ENCODE results near the gene LKAAEAR1.

LKAAEAR1 gene

GRCh38 chr20:64103871-64104666 lies 19.9 kb upstream of the LKAAEAR1 start:
- Histone ChIP-seq H3K36me3 (ENCODE audit: control insufficient read depth in 2 of 2, insufficient read depth in 2 of 2, low read length in 2 of 2) (no peaks in the 10 kb centered on the region), H3K4me3 (ENCODE audit: low read length in 2 of 2) (no peak overlapping the region), H3K27ac (ENCODE audit: low read depth in 2 of 2, low read length in 2 of 2) (no peak overlapping the region), H3K9ac (ENCODE audit: low read depth in 1 of 2, low read length in 2 of 2) (no peak overlapping the region), H3K9me3 (ENCODE audit: control insufficient read depth in 2 of 2, low read length in 2 of 2) (no peaks in the 10 kb centered on the region), H3K27me3 (ENCODE audit: control insufficient read depth in 2 of 2, insufficient read depth in 2 of 2, low read length in 2 of 2) (peaks cover 16 to 23% of the 10 kb centered on the region in 2 donors), H3K4me1 (ENCODE audit: control insufficient read depth in 2 of 2, insufficient read depth in 2 of 2, low read length in 2 of 2) (no peaks in the 10 kb centered on the region)

- no peak overlapping the region for H3K27ac ChIP-seq (ENCODE audit: low read depth in 2 of 2, low read length in 2 of 2)
- H3K9me3 ChIP-seq (ENCODE audit: control insufficient read depth in 2 of 2, low read length in 2 of 2) = no peaks in the 10 kb centered on the region
- peaks cover 0 to under 1% of the 10 kb centered on the region in 2 donors for H3K36me3 ChIP-seq (ENCODE audit: control insufficient read depth in 2 of 2, insufficient read depth in 2 of 2, low read length in 2 of 2)
- no peaks in the 10 kb centered on the region for H3K4me1 ChIP-seq (ENCODE audit: control insufficient read depth in 2 of 2, insufficient read depth in 2 of 2, low read length in 2 of 2)
- peaks cover 16 to 23% of the 10 kb centered on the region in 2 donors for H3K27me3 ChIP-seq (ENCODE audit: control insufficient read depth in 2 of 2, insufficient read depth in 2 of 2, low read length in 2 of 2)
- H3K9ac ChIP-seq (ENCODE audit: low read depth in 1 of 2, low read length in 2 of 2) = no peak overlapping the region
- no peak overlapping the region for H3K4me3 ChIP-seq (ENCODE audit: low read length in 2 of 2)
These were observed 18.6 kb upstream of the LKAAEAR1 start for GRCh38 chr20:64102647-64103354.

- Histone ChIP-seq H3K36me3 (ENCODE audit: control insufficient read depth in 2 of 2, insufficient read depth in 2 of 2, low read length in 2 of 2) (peaks cover 0 to 2% of the 10 kb centered on the region in 2 donors), H3K27me3 (ENCODE audit: control insufficient read depth in 2 of 2, insufficient read depth in 2 of 2, low read length in 2 of 2) (peaks cover 16 to 20% of the 10 kb centered on the region in 2 donors), H3K9me3 (ENCODE audit: control insufficient read depth in 2 of 2, low read length in 2 of 2) (no peaks in the 10 kb centered on the region), H3K4me3 (ENCODE audit: low read length in 2 of 2) (no peak overlapping the region), H3K4me1 (ENCODE audit: control insufficient read depth in 2 of 2, insufficient read depth in 2 of 2, low read length in 2 of 2) (no peaks in the 10 kb centered on the region), H3K27ac (ENCODE audit: low read depth in 2 of 2, low read length in 2 of 2) (no peak overlapping the region), H3K9ac (ENCODE audit: low read depth in 1 of 2, low read length in 2 of 2) (no peak overlapping the region)
These were observed 17.8 kb upstream of the LKAAEAR1 start for GRCh38 chr20:64101731-64102621.

- no peak overlapping the region for H3K27ac ChIP-seq (ENCODE audit: low read depth in 2 of 2, low read length in 2 of 2)
- no peak overlapping the region for H3K4me3 ChIP-seq (ENCODE audit: low read length in 2 of 2)
- no peak overlapping the region for H3K9ac ChIP-seq (ENCODE audit: low read depth in 1 of 2, low read length in 2 of 2)
- H3K36me3 ChIP-seq (ENCODE audit: control insufficient read depth in 2 of 2, insufficient read depth in 2 of 2, low read length in 2 of 2) = peaks cover 0 to 2% of the 10 kb centered on the region in 2 donors
- H3K27me3 ChIP-seq (ENCODE audit: control insufficient read depth in 2 of 2, insufficient read depth in 2 of 2, low read length in 2 of 2) = peaks cover 18 to 20% of the 10 kb centered on the region in 2 donors
- H3K4me1 ChIP-seq (ENCODE audit: control insufficient read depth in 2 of 2, insufficient read depth in 2 of 2, low read length in 2 of 2) = no peaks in the 10 kb centered on the region
- no peaks in the 10 kb centered on the region for H3K9me3 ChIP-seq (ENCODE audit: control insufficient read depth in 2 of 2, low read length in 2 of 2)
These were observed 16.9 kb upstream of the LKAAEAR1 start for GRCh38 chr20:64100946-64101688.

GRCh38 chr20:64100566-64100888 lies 16.3 kb upstream of the LKAAEAR1 start:
- no peaks in the 10 kb centered on the region for H3K4me1 ChIP-seq (ENCODE audit: control insufficient read depth in 2 of 2, insufficient read depth in 2 of 2, low read length in 2 of 2)
- no peak overlapping the region for H3K27ac ChIP-seq (ENCODE audit: low read depth in 2 of 2, low read length in 2 of 2)
- H3K36me3 ChIP-seq (ENCODE audit: control insufficient read depth in 2 of 2, insufficient read depth in 2 of 2, low read length in 2 of 2) = peaks cover 0 to 2% of the 10 kb centered on the region in 2 donors
- H3K27me3 ChIP-seq (ENCODE audit: control insufficient read depth in 2 of 2, insufficient read depth in 2 of 2, low read length in 2 of 2) = peaks cover 20 to 22% of the 10 kb centered on the region in 2 donors
- no peak overlapping the region for H3K9ac ChIP-seq (ENCODE audit: low read depth in 1 of 2, low read length in 2 of 2)
- no peaks in the 10 kb centered on the region for H3K9me3 ChIP-seq (ENCODE audit: control insufficient read depth in 2 of 2, low read length in 2 of 2)
- no peak overlapping the region for H3K4me3 ChIP-seq (ENCODE audit: low read length in 2 of 2)

GRCh38 chr20:64099880-64100565 lies 15.8 kb upstream of the LKAAEAR1 start:
- peaks cover 0 to 2% of the 10 kb centered on the region in 2 donors for H3K36me3 ChIP-seq (ENCODE audit: control insufficient read depth in 2 of 2, insufficient read depth in 2 of 2, low read length in 2 of 2)

GRCh38 chr20:64099086-64099786 lies 15.0 kb upstream of the LKAAEAR1 start:
- no peak overlapping the region for H3K9ac ChIP-seq (ENCODE audit: low read depth in 1 of 2, low read length in 2 of 2)
- H3K9me3 ChIP-seq (ENCODE audit: control insufficient read depth in 2 of 2, low read length in 2 of 2) = no peaks in the 10 kb centered on the region
- no peaks in the 10 kb centered on the region for H3K4me1 ChIP-seq (ENCODE audit: control insufficient read depth in 2 of 2, insufficient read depth in 2 of 2, low read length in 2 of 2)
- peaks cover 20 to 23% of the 10 kb centered on the region in 2 donors for H3K27me3 ChIP-seq (ENCODE audit: control insufficient read depth in 2 of 2, insufficient read depth in 2 of 2, low read length in 2 of 2)
- no peak overlapping the region for H3K4me3 ChIP-seq (ENCODE audit: low read length in 2 of 2)
- no peak overlapping the region for H3K27ac ChIP-seq (ENCODE audit: low read depth in 2 of 2, low read length in 2 of 2)
- peaks cover 0 to 2% of the 10 kb centered on the region in 2 donors for H3K36me3 ChIP-seq (ENCODE audit: control insufficient read depth in 2 of 2, insufficient read depth in 2 of 2, low read length in 2 of 2)

More at GRCh38 chr20:64099880-64100565, 15.8 kb upstream of the LKAAEAR1 start:
- H3K27ac ChIP-seq (ENCODE audit: low read depth in 2 of 2, low read length in 2 of 2) = no peak overlapping the region
- H3K27me3 ChIP-seq (ENCODE audit: control insufficient read depth in 2 of 2, insufficient read depth in 2 of 2, low read length in 2 of 2) = peaks cover 20 to 23% of the 10 kb centered on the region in 2 donors
- no peaks in the 10 kb centered on the region for H3K4me1 ChIP-seq (ENCODE audit: control insufficient read depth in 2 of 2, insufficient read depth in 2 of 2, low read length in 2 of 2)
- no peak overlapping the region for H3K4me3 ChIP-seq (ENCODE audit: low read length in 2 of 2)
- H3K9me3 ChIP-seq (ENCODE audit: control insufficient read depth in 2 of 2, low read length in 2 of 2) = no peaks in the 10 kb centered on the region
- H3K9ac ChIP-seq (ENCODE audit: low read depth in 1 of 2, low read length in 2 of 2) = no peak overlapping the region

GRCh38 chr20:64098471-64099013 lies 14.3 kb upstream of the LKAAEAR1 start:
- Histone ChIP-seq H3K4me1 (ENCODE audit: control insufficient read depth in 2 of 2, insufficient read depth in 2 of 2, low read length in 2 of 2) (no peaks in the 10 kb centered on the region), H3K4me3 (ENCODE audit: low read length in 2 of 2) (no peak overlapping the region), H3K27ac (ENCODE audit: low read depth in 2 of 2, low read length in 2 of 2) (no peak overlapping the region), H3K9ac (ENCODE audit: low read depth in 1 of 2, low read length in 2 of 2) (no peak overlapping the region), H3K36me3 (ENCODE audit: control insufficient read depth in 2 of 2, insufficient read depth in 2 of 2, low read length in 2 of 2) (peaks cover 0 to 2% of the 10 kb centered on the region in 2 donors), H3K27me3 (ENCODE audit: control insufficient read depth in 2 of 2, insufficient read depth in 2 of 2, low read length in 2 of 2) (peaks cover 20 to 22% of the 10 kb centered on the region in 2 donors), H3K9me3 (ENCODE audit: control insufficient read depth in 2 of 2, low read length in 2 of 2) (no peaks in the 10 kb centered on the region)

Measured in mucosa of rectum (tissue), 2 donors.